ENCODE data around the gene IVNS1ABP.
"Not testable (repeated sequence)": the region's sequence is repeated elsewhere in the genome, so short reads cannot be mapped to it uniquely, and the experiment has no call there.

IVNS1ABP gene

GRCh38 chr1:185263292-185263691 is 53.8 kb downstream of the IVNS1ABP start:
- Histone ChIP-seq H2AFZ (ENCODE audit: low read depth) (no peak overlapping the region), H3K36me3 (ENCODE audit: insufficient read depth) (no peaks in the 10 kb centered on the region), H3K27me3 (ENCODE audit: insufficient read depth, low read depth) (no peaks in the 10 kb centered on the region), H3K79me2 (ENCODE audit: insufficient read depth, low read depth) (no peaks in the 10 kb centered on the region), H3K9ac (no peak overlapping the region), H3K4me3 (IDR thresholded peaks at IDR 0.05; ENCODE audit: insufficient read depth, low read depth, low read length) (no peak overlapping the region), H3K4me2 (no peak overlapping the region), H3K27ac (no peak overlapping the region), H3K4me1 (ENCODE audit: low read depth, poor library complexity, severe bottlenecking) (no peaks in the 10 kb centered on the region), H4K20me1 (ENCODE audit: insufficient read depth) (no peaks in the 10 kb centered on the region)
- no peak for TF ChIP-seq CTCF (conservative IDR thresholded peaks at IDR 0.05; ENCODE audit: low read depth, low read length)

GRCh38 chr1:185262151-185262550 is 54.9 kb downstream of the IVNS1ABP start:
- Histone ChIP-seq H3K79me2 (ENCODE audit: insufficient read depth, low read depth) (no peaks in the 10 kb centered on the region), H3K4me2 (no peak overlapping the region)
- TF ChIP-seq CTCF (conservative IDR thresholded peaks at IDR 0.05; ENCODE audit: low read depth, low read length) = no peak

GRCh38 chr1:185260611-185261010 is 56.4 kb downstream of the IVNS1ABP start:
- H4K20me1 ChIP-seq (ENCODE audit: insufficient read depth) = no peaks in the 10 kb centered on the region

More at GRCh38 chr1:185262151-185262550, 54.9 kb downstream of the IVNS1ABP start:
- Histone ChIP-seq H3K9ac (no peak overlapping the region), H3K27ac (no peak overlapping the region), H3K36me3 (ENCODE audit: insufficient read depth) (no peaks in the 10 kb centered on the region), H3K27me3 (ENCODE audit: insufficient read depth, low read depth) (no peaks in the 10 kb centered on the region), H3K4me1 (ENCODE audit: low read depth, poor library complexity, severe bottlenecking) (no peaks in the 10 kb centered on the region), H4K20me1 (ENCODE audit: insufficient read depth) (no peaks in the 10 kb centered on the region), H2AFZ (ENCODE audit: low read depth) (no peak overlapping the region), H3K4me3 (IDR thresholded peaks at IDR 0.05; ENCODE audit: insufficient read depth, low read depth, low read length) (no peak overlapping the region)

GRCh38 chr1:185258676-185259075 is 58.4 kb downstream of the IVNS1ABP start:
- Histone ChIP-seq H3K4me2 (no peak overlapping the region), H3K27ac (no peak overlapping the region), H3K27me3 (ENCODE audit: insufficient read depth, low read depth) (no peaks in the 10 kb centered on the region; the same call in 1 of the 2 replicates), H3K9ac (no peak overlapping the region), H2AFZ (ENCODE audit: low read depth) (no peak overlapping the region), H4K20me1 (ENCODE audit: insufficient read depth) (no peaks in the 10 kb centered on the region), H3K79me2 (ENCODE audit: insufficient read depth, low read depth) (no peaks in the 10 kb centered on the region), H3K4me1 (ENCODE audit: low read depth, poor library complexity, severe bottlenecking) (no peaks in the 10 kb centered on the region), H3K4me3 (IDR thresholded peaks at IDR 0.05; ENCODE audit: insufficient read depth, low read depth, low read length) (no peak overlapping the region), H3K36me3 (ENCODE audit: insufficient read depth) (no peaks in the 10 kb centered on the region)
- no peak for TF ChIP-seq CTCF (conservative IDR thresholded peaks at IDR 0.05; ENCODE audit: low read depth, low read length)

More at GRCh38 chr1:185260611-185261010, 56.4 kb downstream of the IVNS1ABP start:
- H3K27me3 ChIP-seq (ENCODE audit: insufficient read depth, low read depth) = no peaks in the 10 kb centered on the region; the same call in 1 of the 2 replicates
- no peak overlapping the region for H2AFZ ChIP-seq (ENCODE audit: low read depth)
- no peaks in the 10 kb centered on the region for H3K79me2 ChIP-seq (ENCODE audit: insufficient read depth, low read depth)
- no peak for TF ChIP-seq CTCF (conservative IDR thresholded peaks at IDR 0.05; ENCODE audit: low read depth, low read length)
- no peaks in the 10 kb centered on the region for H3K36me3 ChIP-seq (ENCODE audit: insufficient read depth)
- no peak overlapping the region for H3K4me3 ChIP-seq (IDR thresholded peaks at IDR 0.05; ENCODE audit: insufficient read depth, low read depth, low read length)
- H3K9ac ChIP-seq = no peak overlapping the region
- H3K4me2 ChIP-seq = no peak overlapping the region
- H3K4me1 ChIP-seq (ENCODE audit: low read depth, poor library complexity, severe bottlenecking) = no peaks in the 10 kb centered on the region
- no peak overlapping the region for H3K27ac ChIP-seq

DNA sequence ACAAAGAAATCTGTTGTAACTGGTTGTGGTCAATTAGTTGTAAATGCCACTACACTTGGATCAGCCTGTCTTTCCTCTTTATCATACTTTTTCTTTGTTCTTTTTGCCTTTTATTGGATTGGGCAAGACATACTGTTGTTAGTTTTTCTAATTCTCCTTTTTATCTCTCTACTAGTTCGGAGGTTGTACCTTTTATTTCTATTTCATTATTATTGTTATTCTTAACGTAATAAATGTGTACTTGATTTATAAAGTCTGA is 59.2 kb downstream of the IVNS1ABP start:
- Histone ChIP-seq H3K4me1 (ENCODE audit: low read depth, poor library complexity, severe bottlenecking) (no peaks in the 10 kb centered on the region), H4K20me1 (ENCODE audit: insufficient read depth) (no peaks in the 10 kb centered on the region), H2AFZ (ENCODE audit: low read depth) (no peak overlapping the region), H3K4me2 (no peak overlapping the region), H3K4me3 (IDR thresholded peaks at IDR 0.05; ENCODE audit: insufficient read depth, low read depth, low read length) (no peak overlapping the region), H3K27ac (no peak overlapping the region), H3K27me3 (ENCODE audit: insufficient read depth, low read depth) (no peaks in the 10 kb centered on the region; the same call in 1 of the 2 replicates), H3K36me3 (ENCODE audit: insufficient read depth) (no peaks in the 10 kb centered on the region), H3K79me2 (ENCODE audit: insufficient read depth, low read depth) (no peaks in the 10 kb centered on the region), H3K9ac (no peak overlapping the region)
- no peak for TF ChIP-seq CTCF (conservative IDR thresholded peaks at IDR 0.05; ENCODE audit: low read depth, low read length)

DNA sequence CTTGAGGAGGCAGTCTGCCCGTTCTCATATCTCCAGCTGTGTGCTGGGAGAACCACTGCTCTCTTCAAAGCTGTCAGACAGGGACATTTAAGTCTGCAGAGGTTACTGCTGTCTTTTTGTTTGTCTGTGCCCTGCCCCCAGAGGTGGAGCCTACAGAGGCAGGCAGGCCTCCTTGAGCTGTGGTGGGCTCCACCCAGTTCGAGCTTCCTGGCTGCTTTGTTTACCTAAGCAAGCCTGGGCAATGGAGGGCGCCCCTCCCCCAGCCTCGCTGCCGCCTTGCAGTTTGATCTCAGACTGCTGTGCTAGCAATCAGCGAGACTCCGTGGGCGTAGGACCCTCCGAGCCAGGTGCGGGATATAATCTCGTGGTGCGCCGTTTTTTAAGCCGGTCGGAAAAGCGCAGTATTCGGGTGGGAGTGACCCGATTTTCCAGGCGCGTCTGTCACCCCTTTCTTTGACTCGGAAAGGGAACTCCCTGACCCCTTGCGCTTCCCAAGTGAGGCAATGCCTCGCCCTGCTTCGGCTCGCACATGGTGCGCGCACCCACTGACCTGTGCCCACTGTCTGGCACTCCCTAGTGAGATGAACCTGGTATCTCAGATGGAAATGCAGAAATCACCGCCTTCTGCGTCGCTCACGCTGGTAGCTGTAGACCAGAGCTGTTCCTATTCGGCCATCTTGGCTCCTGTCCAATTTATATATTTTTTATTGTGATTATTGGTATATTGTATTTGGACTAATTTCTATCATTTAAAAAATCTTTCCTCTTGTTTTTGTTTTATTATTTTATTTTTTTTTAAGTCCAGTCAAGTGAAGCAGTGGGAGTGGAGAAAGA is 59.7 kb downstream of the IVNS1ABP start:
- not testable (repeated sequence) for H3K36me3 ChIP-seq (ENCODE audit: insufficient read depth); H3K9ac ChIP-seq; H3K4me1 ChIP-seq (ENCODE audit: low read depth, poor library complexity, severe bottlenecking); H3K4me3 ChIP-seq (IDR thresholded peaks at IDR 0.05; ENCODE audit: insufficient read depth, low read depth, low read length); H4K20me1 ChIP-seq (ENCODE audit: insufficient read depth); H3K27ac ChIP-seq; H2AFZ ChIP-seq (ENCODE audit: low read depth); H3K27me3 ChIP-seq (ENCODE audit: insufficient read depth, low read depth); H3K4me2 ChIP-seq; H3K79me2 ChIP-seq (ENCODE audit: insufficient read depth, low read depth)
